ENCODE measurements around the gene ATG14. TPM values are rescaled to one million over a fixed set of nuclear protein-coding genes. Genes with fewer than 3 reads are reported as not detected.
A peak's percentile ranks its signal among the peaks of the same experiment; 100 is the strongest.

Gene ATG14
- total RNA-seq, 1 donor = 11.6 TPM

DNA sequence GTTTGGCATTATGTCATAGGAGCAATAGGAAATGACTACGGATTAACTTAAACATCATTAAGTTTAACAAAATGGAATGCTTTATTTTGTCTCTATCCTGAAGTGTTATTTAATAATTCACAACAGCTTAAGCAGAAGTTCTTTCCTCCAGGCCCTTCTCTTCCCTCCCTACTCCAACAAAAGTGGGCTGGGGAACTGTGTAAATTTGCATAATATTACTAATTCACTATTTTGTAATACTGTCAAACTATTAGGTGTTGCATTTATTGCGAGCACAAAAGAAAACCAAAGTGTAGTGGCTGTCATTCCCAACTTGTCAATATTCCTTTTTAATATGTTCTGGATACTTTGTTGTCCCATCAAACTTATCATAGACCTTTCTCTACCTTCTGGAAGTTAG, 69.8 kb downstream of the ATG14 start:
- TF ChIP-seq CTCF (IDR thresholded peaks at IDR 0.05; ENCODE audit: insufficient read depth, low read length) = no peak
- no peak for DNase-seq (ENCODE audit: low read depth)
- no peak overlapping the region for H3K4me3 ChIP-seq (ENCODE audit: low read depth, low read length)

DNA sequence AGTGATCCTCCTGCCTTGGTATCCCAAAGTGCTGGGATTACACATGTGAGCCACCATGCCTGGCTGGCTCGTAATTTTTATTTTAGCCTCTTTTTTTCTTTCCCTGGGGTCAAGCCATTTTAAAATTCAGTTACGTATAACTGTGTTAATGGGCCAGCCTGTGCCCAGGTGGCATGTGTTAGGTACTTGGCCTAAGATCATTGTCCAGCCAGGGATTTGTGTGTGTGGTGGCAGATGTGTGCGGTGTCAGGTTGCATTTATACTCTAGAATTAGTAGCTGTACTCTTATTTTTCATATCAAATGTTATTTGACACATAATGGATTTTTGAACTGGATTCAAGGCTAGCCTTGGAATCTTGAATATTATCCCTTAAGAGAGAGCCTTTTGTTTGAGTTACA, 71.1 kb downstream of the ATG14 start:
- DNase-seq (ENCODE audit: low read depth) = no peak
- no peak for TF ChIP-seq CTCF (IDR thresholded peaks at IDR 0.05; ENCODE audit: insufficient read depth, low read length)
- no peak overlapping the region for H3K4me3 ChIP-seq (ENCODE audit: low read depth, low read length)

DNA sequence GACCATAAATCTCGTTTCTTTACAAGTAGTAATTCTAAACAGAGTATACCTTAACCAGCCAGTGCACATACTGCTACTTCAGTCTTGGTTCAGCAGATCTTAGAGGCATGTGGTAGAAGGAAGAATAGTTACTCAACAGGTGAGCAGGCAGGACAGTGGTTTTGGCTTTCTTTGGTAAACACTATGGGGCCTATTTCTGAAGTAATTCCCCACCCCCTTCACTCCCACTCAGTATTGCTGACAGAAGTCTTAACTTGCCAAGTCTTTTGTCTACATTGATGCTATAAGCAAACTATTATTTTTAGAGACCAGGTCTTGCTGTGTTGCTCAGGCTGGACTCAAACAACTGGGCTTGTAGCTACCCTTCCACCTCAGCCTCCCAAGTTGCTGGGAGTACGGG, 71.9 kb downstream of the ATG14 start:
- DNase-seq (ENCODE audit: low read depth) = no peak
- no peak for TF ChIP-seq CTCF (IDR thresholded peaks at IDR 0.05; ENCODE audit: insufficient read depth, low read length)
- no peak overlapping the region for H3K4me3 ChIP-seq (ENCODE audit: low read depth, low read length)

- no peak for TF ChIP-seq CTCF (IDR thresholded peaks at IDR 0.05; ENCODE audit: insufficient read depth, low read length)
- H3K4me3 ChIP-seq (ENCODE audit: low read depth, low read length) = no peak overlapping the region
- DNase-seq (ENCODE audit: low read depth) = no peak
Observed at GRCh38 chr14:55336691-55337090, 74.9 kb downstream of the ATG14 start.

DNA sequence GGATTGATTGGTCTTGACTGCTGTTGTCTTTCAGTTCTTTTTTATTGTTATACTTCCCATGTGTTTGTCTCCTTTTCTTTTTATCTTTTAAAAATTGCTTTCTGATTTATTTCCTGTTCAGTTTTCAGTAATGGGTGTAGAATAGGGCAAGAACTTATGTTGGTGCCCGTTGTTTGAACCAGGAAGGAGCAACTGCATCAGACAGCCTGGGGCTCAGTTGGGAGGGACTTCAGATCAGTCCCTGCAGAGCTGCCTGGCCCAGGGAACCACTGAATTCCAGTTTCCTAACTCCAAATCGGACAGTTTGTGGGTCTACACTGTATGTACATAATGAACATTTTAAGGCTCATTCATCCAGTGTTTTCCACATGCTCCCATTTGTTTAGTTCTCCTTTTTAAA, 75.5 kb downstream of the ATG14 start:
- no peak for TF ChIP-seq CTCF (IDR thresholded peaks at IDR 0.05; ENCODE audit: insufficient read depth, low read length)
- H3K4me3 ChIP-seq (ENCODE audit: low read depth, low read length) = no peak overlapping the region
- peak; percentile 54 for DNase-seq (ENCODE audit: low read depth)

DNA sequence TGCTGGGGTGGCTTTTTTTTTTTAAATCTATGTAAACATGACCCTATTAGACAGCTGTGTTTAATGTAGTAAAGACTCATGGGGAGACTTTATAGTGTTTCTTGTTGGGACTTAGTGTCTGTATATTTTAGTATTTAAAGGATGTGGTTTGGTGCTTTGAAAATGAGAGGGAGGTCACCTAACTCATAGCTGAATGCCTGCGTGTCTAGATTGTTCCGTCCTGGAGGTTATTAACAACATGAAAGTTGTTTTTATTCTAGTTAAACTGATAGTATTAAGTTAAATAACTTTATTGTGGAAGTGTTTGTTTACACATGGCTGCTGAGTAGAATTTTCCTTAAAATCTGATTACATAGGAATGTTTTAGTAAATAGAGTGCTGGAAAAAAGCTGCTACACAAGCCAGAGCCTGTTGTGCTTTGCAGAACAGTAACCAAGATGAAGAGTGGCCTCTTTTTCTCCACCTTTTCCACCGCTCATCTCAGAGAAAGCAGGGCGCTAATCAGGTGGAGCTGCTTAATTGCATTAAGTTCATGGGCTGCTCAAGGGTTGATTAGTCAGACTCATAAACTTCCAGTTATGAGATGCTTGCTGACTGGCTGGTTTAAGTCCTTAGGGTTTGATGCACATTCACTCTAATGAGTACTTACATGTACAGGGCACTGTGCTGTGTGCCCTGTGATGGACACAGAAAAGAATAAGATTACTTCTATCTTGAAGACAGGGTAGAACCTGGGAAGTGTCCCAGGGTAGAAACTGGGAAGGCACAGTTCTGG, 77.7 kb downstream of the ATG14 start:
- TF ChIP-seq CTCF (IDR thresholded peaks at IDR 0.05; ENCODE audit: insufficient read depth, low read length) = no peak
- DNase-seq (ENCODE audit: low read depth) = no peak
- no peak overlapping the region for H3K4me3 ChIP-seq (ENCODE audit: low read depth, low read length)

Data from fibroblast of the aortic adventitia (primary cell).